Gastrocnemius medialis (tissue), 4 donors: Measurements from ENCODE around the gene MRGPRX4. TPM values are rescaled to one million over a fixed set of nuclear protein-coding genes. Genes with fewer than 3 reads are reported as not detected.

Experiments used
- ATAC-seq, 2 donors: fragments of 150-250 bp; one replicate each; pipeline ENCODE4 v1.9.1; 2016
- DNase-seq, 2 donors: peaks; one replicate each; pipeline ENCODE4 v3.0.0-alpha.2; 2019
- H3K27ac ChIP-seq, 4 donors: fragments of 200-600 bp; sonication (generic); 1 replicate in 1 of 4; 2 replicates in 3 of 4; pipeline ENCODE4 v1.5.1; 2016 to 2018; ENCODE audit warnings: mild to moderate bottlenecking in 2 of 4, moderate library complexity in 1 of 4
- H3K27me3 ChIP-seq, 3 donors: fragments of 200-600 bp; sonication (generic) in 2 of 3; 1 replicate in 1 of 3; 2 replicates in 2 of 3; pipeline versions ENCODE4 v1.5.1 to v1.6.0; 2016 to 2019; ENCODE audit warnings: mild to moderate bottlenecking in 1 of 3, moderate library complexity in 1 of 3
- H3K36me3 ChIP-seq, 2 donors: fragments of 200-600 bp; sonication (generic) in 1 of 2; one replicate each; pipeline ENCODE4 v1.5.1; 2017 to 2018
- H3K4me1 ChIP-seq, 2 donors: fragments of 200-600 bp; sonication (generic) in 1 of 2; one replicate each; pipeline ENCODE4 v1.5.1; 2016 to 2017; ENCODE audit warnings: mild to moderate bottlenecking in 2 of 2
- H3K4me3 ChIP-seq, 4 donors: fragments of 200-600 bp; sonication (generic) in 3 of 4; 1 replicate in 1 of 4; 2 replicates in 3 of 4; pipeline ENCODE4 v1.5.1; 2016 to 2019; ENCODE audit warnings: mild to moderate bottlenecking in 2 of 4
- H3K9me3 ChIP-seq, 3 donors: fragments of 200-600 bp; sonication (generic) in 2 of 3; 1 replicate in 1 of 3; 2 replicates in 2 of 3; pipeline ENCODE4 v1.5.1; 2016 to 2019
- CTCF ChIP-seq, 5 experiments: fragments of 450-650 bp in 3 of 5; fragments of 200-600 bp in 2 of 5; sonication (generic) in 2 of 5; IDR thresholded peaks in 4 of 5; conservative IDR thresholded peaks in 1 of 5; 1 replicate in 4 of 5; 2 replicates in 1 of 5; pipeline ENCODE4 v1.5.1; 2016 to 2019; ENCODE audit warnings: antibody characterized with exemption in 5 of 5, mild to moderate bottlenecking in 3 of 5, moderate library complexity in 3 of 5
- POLR2A ChIP-seq, 2 donors: fragments of 450-650 bp; IDR thresholded peaks; one replicate each; pipeline ENCODE4 v1.6.1; 2017; ENCODE audit warnings: antibody characterized with exemption in 2 of 2, mild to moderate bottlenecking in 2 of 2, moderate library complexity in 2 of 2
- in situ Hi-C, 4 donors: fragments of 200-750 bp; cut with MboI; loops; one replicate each; pipeline versions ENCODE4 v1.15.0 to v1.8.0; 2017; ENCODE audit warnings: low sequenced_read_pairs in 4 of 4
- intact Hi-C: fragments of 100-400 bp; cut with DNase I; formaldehyde crosslinking; loops from one replicate; pipeline ENCODE4 v1.15.1; 2023; ENCODE audit warnings: low total_unique reads
- total RNA-seq, 4 donors: library from RNA; depleted of rRNA; stranded (reverse); fragments of >200 nt; gene quantifications; one replicate each; pipeline versions ENCODE4 v1.1.0 to v1.2.3, GENCODE V29; 2016

Gene MRGPRX4
- total RNA-seq, 4 donors from 2014 or later: not detected

GRCh38 chr11:18204771-18205170, 32.1 kb downstream of the MRGPRX4 start:
- Histone ChIP-seq H3K4me1 (no peaks in the 10 kb centered on the region), H3K27ac (no peak overlapping the region), H3K4me3 (no peak overlapping the region), H3K36me3 (no peaks in the 10 kb centered on the region), H3K27me3 (peaks cover 0 to 6% (median 5%) of the 10 kb centered on the region in 3 donors), H3K9me3 (no peaks in the 10 kb centered on the region)
- no peak for DNase-seq
- in situ Hi-C loops (no loop called here), intact Hi-C loops (no loop called here)
- TF ChIP-seq CTCF (IDR thresholded peaks at IDR 0.05 in 4 of 5, conservative IDR thresholded peaks at IDR 0.05 in 1 of 5): no peak
- no peak for TF ChIP-seq POLR2A (IDR thresholded peaks at IDR 0.05)
- ATAC-seq: no peak

- no peak overlapping the region for H3K4me3 ChIP-seq
- H3K36me3 ChIP-seq: no peaks in the 10 kb centered on the region
- TF ChIP-seq CTCF (IDR thresholded peaks at IDR 0.05 in 4 of 5, conservative IDR thresholded peaks at IDR 0.05 in 1 of 5) (no peak), POLR2A (IDR thresholded peaks at IDR 0.05) (no peak)
- peaks cover 0 to 6% (median 5%) of the 10 kb centered on the region in 3 donors for H3K27me3 ChIP-seq
- no peak overlapping the region for H3K27ac ChIP-seq
- no peaks in the 10 kb centered on the region for H3K4me1 ChIP-seq
- ATAC-seq: no peak
- in situ Hi-C loops (no loop called here), intact Hi-C loops (no loop called here)
- no peak for DNase-seq
- H3K9me3 ChIP-seq: no peaks in the 10 kb centered on the region
These were observed 36.4 kb downstream of the MRGPRX4 start for GRCh38 chr11:18209058-18209457.

GRCh38 chr11:18221274-18221876, 48.7 kb downstream of the MRGPRX4 start:
- no peaks in the 10 kb centered on the region for H3K36me3 ChIP-seq
- no peak overlapping the region for H3K27ac ChIP-seq
- no peaks in the 10 kb centered on the region for H3K27me3 ChIP-seq
- no peak for TF ChIP-seq POLR2A (IDR thresholded peaks at IDR 0.05)
- no peak for TF ChIP-seq CTCF (IDR thresholded peaks at IDR 0.05 in 4 of 5, conservative IDR thresholded peaks at IDR 0.05 in 1 of 5)
- no peaks in the 10 kb centered on the region for H3K4me1 ChIP-seq
- intact Hi-C loops: no loop called here
- H3K4me3 ChIP-seq: no peak overlapping the region
- no peak for ATAC-seq
- H3K9me3 ChIP-seq: no peaks in the 10 kb centered on the region
- in situ Hi-C loops: no loop called here
- DNase-seq: no peak

GRCh38 chr11:18222814-18223421, 50.3 kb downstream of the MRGPRX4 start:
- TF ChIP-seq CTCF (IDR thresholded peaks at IDR 0.05 in 4 of 5, conservative IDR thresholded peaks at IDR 0.05 in 1 of 5): no peak
- TF ChIP-seq POLR2A (IDR thresholded peaks at IDR 0.05): no peak
- H3K4me3 ChIP-seq: no peak overlapping the region
- H3K36me3 ChIP-seq: no peaks in the 10 kb centered on the region
- intact Hi-C loops: no loop called here
- no peaks in the 10 kb centered on the region for H3K4me1 ChIP-seq
- in situ Hi-C loops: no loop called here
- no peaks in the 10 kb centered on the region for H3K9me3 ChIP-seq
- DNase-seq (no peak), ATAC-seq (no peak)
- no peaks in the 10 kb centered on the region for H3K27me3 ChIP-seq
- H3K27ac ChIP-seq: no peak overlapping the region

Other genes starting within 250 kb of the MRGPRX4 start
- 10 to 100 TPM; 11.8 to 34.7 (median 24.5) TPM for gene SERGEF, start 159.8 kb upstream of the MRGPRX4 start, total RNA-seq
- under 1 TPM; 0.07 to 0.51 (median 0.10) TPM for gene TPH1, start 126.6 kb upstream of the MRGPRX4 start, total RNA-seq
- gene SAAL1, start 66.8 kb upstream of the MRGPRX4 start, total RNA-seq: 10 to 100 TPM in 1 of 4 donors, 1 to 10 TPM in 3; 3.0 to 16.1 (median 4.4) TPM
- not detected for gene MRGPRX3, start 40.3 kb upstream of the MRGPRX4 start, total RNA-seq
- 1 to 10 TPM in 2 of 4 donors, not detected in 2; 2.5 to 3.9 TPM for gene SAA4, start 64.0 kb downstream of the MRGPRX4 start, total RNA-seq
- 10 to 100 TPM in 3 of 4 donors, 1 to 10 TPM in 1; 2.0 to 67.5 (median 42.8) TPM for gene SAA2, start 75.8 kb downstream of the MRGPRX4 start, total RNA-seq
- 100 to 1,000 TPM in 2 of 4 donors, 10 to 100 TPM in 1, 1 to 10 TPM in 1; 5.7 to 145 (median 89.3) TPM for gene SAA1, start 93.4 kb downstream of the MRGPRX4 start, total RNA-seq
- 10 to 100 TPM in 2 of 4 donors, 1 to 10 TPM in 2; 5.3 to 13.1 (median 9.7) TPM for gene HPS5, start 149.3 kb downstream of the MRGPRX4 start, total RNA-seq
- 10 to 100 TPM; 30.9 to 45.6 (median 33.2) TPM for gene GTF2H1, start 149.7 kb downstream of the MRGPRX4 start, total RNA-seq
- 1,000 to 10,000 TPM in 1 of 4 donors, 100 to 1,000 TPM in 3; 354 to 1,010 (median 500) TPM for gene LDHA, start 221.7 kb downstream of the MRGPRX4 start, total RNA-seq
- 1 to 10 TPM in 1 of 4 donors, under 1 TPM in 1, not detected in 2; 0.67 to 1.4 TPM for gene LDHC, start 239.5 kb downstream of the MRGPRX4 start, total RNA-seq